Activated CD8-positive, alpha-beta memory T cell treated with anti-CD3 and anti-CD28 coated beads, Interleukin-2, amount 10 ng/mL, durations not matched to agents 7 days and 5 days (primary cell): ENCODE measurements around the gene FBXW10B. TPM values are rescaled to one million over a fixed set of nuclear protein-coding genes. Genes with fewer than 3 reads are reported as not detected.
"Not testable (repeated sequence)": the region's sequence is repeated elsewhere in the genome, so short reads cannot be mapped to it uniquely, and the experiment has no call there.

Experiments
- ATAC-seq: fragments of 150-1000 bp; cut with Tn5 transposase; one replicate; pipeline ENCODE4 v1.10.0; 2021; ENCODE audit warnings: moderate library complexity
- CTCF ChIA-PET: fragments of 350-600 bp; sonication (Branson Sonifier 250); formaldehyde crosslinking; loops from one replicate; lab custom pipeline; 2021; ENCODE audit warnings: antibody characterized with exemption; lab: Charles Lee
- DNase-seq: peaks from one replicate; pipeline ENCODE4 v3.0.0-alpha.2; 2020
- H3K27ac Mint-ChIP-seq: one replicate; pipeline ENCODE4 v1.8.0; 2021; ENCODE audit warnings: mild to moderate bottlenecking, mixed read lengths
- H3K27me3 Mint-ChIP-seq: one replicate; pipeline ENCODE4 v1.8.0; 2021; ENCODE audit warnings: mixed read lengths
- H3K36me3 Mint-ChIP-seq: one replicate; pipeline ENCODE4 v1.8.0; 2021; ENCODE audit warnings: mild to moderate bottlenecking, mixed read lengths
- H3K4me1 Mint-ChIP-seq: one replicate; pipeline ENCODE4 v1.8.0; 2021; ENCODE audit warnings: mixed read lengths
- H3K4me3 Mint-ChIP-seq: one replicate; pipeline ENCODE4 v1.8.0; 2021; ENCODE audit warnings: mild to moderate bottlenecking, moderate library complexity, mixed read lengths
- H3K9me3 Mint-ChIP-seq: one replicate; pipeline ENCODE4 v1.8.0; 2022; ENCODE audit warnings: low read depth, mixed read lengths
- total RNA-seq, 2 experiments: library from RNA; stranded (reverse); gene quantifications; one replicate each; pipeline ENCODE4 v1.2.3, GENCODE V29; 2021

Gene FBXW10B, protein sequence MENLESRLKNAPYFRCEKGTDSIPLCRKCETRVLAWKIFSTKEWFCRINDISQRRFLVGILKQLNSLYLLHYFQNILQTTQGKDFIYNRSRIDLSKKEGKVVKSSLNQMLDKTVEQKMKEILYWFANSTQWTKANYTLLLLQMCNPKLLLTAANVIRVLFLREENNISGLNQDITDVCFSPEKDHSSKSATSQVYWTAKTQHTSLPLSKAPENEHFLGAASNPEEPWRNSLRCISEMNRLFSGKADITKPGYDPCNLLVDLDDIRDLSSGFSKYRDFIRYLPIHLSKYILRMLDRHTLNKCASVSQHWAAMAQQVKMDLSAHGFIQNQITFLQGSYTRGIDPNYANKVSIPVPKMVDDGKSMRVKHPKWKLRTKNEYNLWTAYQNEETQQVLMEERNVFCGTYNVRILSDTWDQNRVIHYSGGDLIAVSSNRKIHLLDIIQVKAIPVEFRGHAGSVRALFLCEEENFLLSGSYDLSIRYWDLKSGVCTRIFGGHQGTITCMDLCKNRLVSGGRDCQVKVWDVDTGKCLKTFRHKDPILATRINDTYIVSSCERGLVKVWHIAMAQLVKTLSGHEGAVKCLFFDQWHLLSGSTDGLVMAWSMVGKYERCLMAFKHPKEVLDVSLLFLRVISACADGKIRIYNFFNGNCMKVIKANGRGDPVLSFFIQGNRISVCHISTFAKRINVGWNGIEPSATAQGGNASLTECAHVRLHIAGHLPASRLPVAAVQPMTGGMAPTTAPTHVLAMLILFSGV
- total RNA-seq, result under 1 TPM in 1 of 2 experiments, not detected in 1; 0.30 TPM

DNA sequence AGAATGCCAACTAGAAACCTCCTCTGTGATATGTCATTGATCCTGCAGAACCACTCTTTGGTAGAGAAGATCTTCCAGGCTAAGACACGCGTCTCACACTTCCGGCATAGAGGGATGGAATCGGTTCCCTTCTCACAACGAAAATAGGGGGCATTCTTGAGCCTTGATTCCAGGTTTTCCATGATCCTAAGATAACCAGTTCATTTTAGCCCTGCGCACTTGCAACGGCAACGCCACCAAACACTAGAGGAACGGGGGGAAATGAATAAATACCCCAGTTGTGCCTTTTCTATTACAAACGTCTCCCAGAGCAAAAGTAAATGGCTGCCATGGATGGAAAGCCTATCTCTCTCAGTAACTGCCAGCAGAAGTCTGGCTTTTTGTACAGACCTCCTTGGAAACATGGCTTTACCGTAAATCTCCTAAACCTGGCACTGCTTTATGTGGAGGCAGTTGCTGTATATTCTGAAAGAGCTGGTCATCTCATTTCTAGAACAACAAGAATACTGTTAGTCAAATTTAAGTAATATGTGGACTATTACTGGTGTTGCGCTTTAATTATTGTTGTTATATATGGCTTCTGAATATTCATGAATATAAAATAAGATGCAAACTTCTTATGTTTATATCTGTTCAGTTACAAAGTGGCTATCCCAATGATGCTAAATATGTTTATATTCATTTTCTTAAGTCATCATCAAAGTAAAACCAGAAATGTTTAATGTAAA lies at the start of gene FBXW10B:
TSS of gene FBXW10B (minus strand) at position 374 of the 728 bp plus-strand sequence. CDS start at position 182, 192 bp downstream.
- H3K4me3 Mint-ChIP-seq, CTCF ChIA-PET, H3K4me1 Mint-ChIP-seq, H3K36me3 Mint-ChIP-seq, ATAC-seq, H3K27ac Mint-ChIP-seq, H3K27me3 Mint-ChIP-seq, DNase-seq, H3K9me3 Mint-ChIP-seq: not testable (repeated sequence)

DNA sequence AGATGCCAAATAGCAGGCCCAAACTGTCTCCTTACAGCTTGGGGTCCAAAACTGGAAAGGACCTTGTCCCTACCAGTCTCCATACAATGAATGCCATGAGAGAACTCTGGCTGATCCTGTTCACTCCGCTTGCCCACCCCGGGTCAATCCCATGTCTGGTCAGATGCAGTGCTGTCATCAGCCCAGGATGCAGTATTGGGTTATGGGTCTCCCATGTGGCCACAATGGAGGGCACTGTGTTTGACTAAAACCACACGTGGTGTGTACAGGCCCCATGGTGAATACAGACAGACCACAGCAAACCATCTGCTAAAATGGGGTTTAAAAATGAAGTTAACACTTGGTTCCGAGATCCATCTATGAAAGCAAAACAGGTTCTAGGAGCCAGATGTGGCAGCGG lies 44.2 kb upstream of the FBXW10B start:
- peaks cover 13% of the 10 kb centered on the region for H3K36me3 Mint-ChIP-seq
- ATAC-seq (no peak), DNase-seq (no peak)
- H3K4me1 Mint-ChIP-seq, result peaks cover 2% of the 10 kb centered on the region
- H3K27ac Mint-ChIP-seq, result no peak overlapping the region
- no peak overlapping the region for H3K4me3 Mint-ChIP-seq
- H3K9me3 Mint-ChIP-seq, result no peaks in the 10 kb centered on the region
- H3K27me3 Mint-ChIP-seq, result no peaks in the 10 kb centered on the region
- CTCF ChIA-PET, result no interaction called here

DNA sequence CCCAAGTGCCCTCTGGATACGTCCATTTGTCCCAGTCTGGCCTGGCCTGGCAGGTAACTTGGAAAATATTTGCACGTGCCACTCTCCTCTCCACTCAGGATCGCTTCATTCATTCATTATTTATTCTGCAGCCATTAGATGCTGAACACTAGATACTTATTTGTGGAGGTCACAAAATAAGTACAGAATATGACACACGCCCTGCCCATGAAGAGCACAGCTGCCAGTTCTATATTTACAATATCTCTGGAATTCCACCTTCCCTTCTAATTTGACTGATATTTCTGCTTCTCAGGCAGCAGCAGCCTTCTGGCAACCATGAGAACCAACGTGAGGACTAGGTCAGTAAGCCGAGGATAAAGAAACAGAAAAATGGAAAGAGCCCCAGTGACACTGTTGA lies 43.7 kb upstream of the FBXW10B start:
- Mint-ChIP-seq H3K36me3 (peaks cover 11% of the 10 kb centered on the region), H3K4me1 (peaks cover 2% of the 10 kb centered on the region), H3K27me3 (no peaks in the 10 kb centered on the region), H3K27ac (no peak overlapping the region), H3K9me3 (no peaks in the 10 kb centered on the region), H3K4me3 (no peak overlapping the region)
- CTCF ChIA-PET, result no interaction called here
- ATAC-seq (no peak), DNase-seq (no peak)

DNA sequence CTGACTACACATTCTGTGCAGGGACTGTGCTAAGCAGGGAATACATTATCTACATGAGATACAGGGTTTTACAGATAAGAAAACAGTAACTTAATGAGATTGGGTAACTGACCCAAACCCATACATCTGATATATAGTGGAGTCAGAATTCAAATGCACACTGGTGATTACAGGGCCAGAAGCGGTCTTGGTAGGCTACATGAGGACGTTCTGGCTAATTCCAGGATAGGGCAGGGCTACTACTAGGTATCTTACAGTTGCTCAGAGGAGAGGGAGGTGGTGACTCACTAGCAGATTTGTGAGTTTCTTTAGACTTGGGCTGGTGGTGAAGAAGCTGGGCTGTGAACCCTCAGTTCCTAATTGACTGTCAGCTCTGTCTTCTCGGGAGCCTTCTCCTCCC lies 43.2 kb upstream of the FBXW10B start:
- ATAC-seq, result no peak
- no peaks in the 10 kb centered on the region for H3K9me3 Mint-ChIP-seq
- H3K4me1 Mint-ChIP-seq, result peaks cover 2% of the 10 kb centered on the region
- H3K27ac Mint-ChIP-seq, result no peak overlapping the region
- DNase-seq, result no peak
- H3K36me3 Mint-ChIP-seq, result peaks cover 9% of the 10 kb centered on the region
- no peak overlapping the region for H3K4me3 Mint-ChIP-seq
- CTCF ChIA-PET, result no interaction called here
- no peaks in the 10 kb centered on the region for H3K27me3 Mint-ChIP-seq

DNA sequence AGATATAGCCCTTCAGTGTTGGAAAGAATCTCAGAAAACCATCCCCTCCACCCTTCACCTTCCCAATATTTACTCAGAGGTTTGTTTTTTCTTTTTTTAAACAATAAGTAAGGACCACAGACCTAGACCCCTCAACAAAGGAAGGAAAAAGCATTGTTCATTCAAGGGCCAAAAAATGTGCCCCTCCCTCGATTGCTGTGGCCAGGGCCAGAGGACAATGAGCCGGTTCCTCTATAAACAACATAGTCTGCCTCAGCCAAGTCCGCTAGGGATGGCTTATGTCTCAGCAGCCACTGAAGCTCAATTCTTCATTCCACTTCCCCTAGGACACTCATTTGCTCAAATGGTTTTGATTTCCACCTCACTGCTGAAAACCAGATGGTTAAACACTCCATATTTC lies 40.6 kb upstream of the FBXW10B start:
- DNase-seq (no peak), ATAC-seq (no peak)
- H3K27ac Mint-ChIP-seq, result no peak overlapping the region
- no peaks in the 10 kb centered on the region for H3K9me3 Mint-ChIP-seq
- no peaks in the 10 kb centered on the region for H3K27me3 Mint-ChIP-seq
- CTCF ChIA-PET, result interaction anchor here (0.6 kb wide), 1 partner anchor 492 kb away, joined by 3 read pairs; no protein-coding TSS in a partner anchor
- H3K4me3 Mint-ChIP-seq, result no peak overlapping the region
- peaks cover 2% of the 10 kb centered on the region for H3K4me1 Mint-ChIP-seq
- peaks cover 7% of the 10 kb centered on the region for H3K36me3 Mint-ChIP-seq

DNA sequence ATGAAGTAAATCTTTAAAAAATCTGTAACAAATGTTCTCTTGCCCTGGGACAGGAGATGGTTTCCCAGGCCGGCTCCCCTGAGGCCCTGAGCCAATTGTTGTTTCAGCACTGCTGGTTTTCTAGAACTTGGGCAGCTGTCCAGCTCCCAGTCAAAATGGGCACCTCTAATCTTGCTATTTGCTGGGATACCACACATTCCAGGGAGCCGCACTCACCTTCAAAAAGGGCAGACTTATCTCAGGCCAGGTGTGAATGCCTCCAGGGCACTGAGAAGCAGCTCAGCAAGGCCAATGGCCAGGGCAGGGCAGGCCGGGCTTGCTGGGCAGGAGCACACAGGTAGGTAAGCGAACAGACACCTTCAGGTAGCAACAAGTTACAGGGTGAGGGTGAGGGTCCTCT lies 40.2 kb upstream of the FBXW10B start:
- H3K36me3 Mint-ChIP-seq, result peaks cover 7% of the 10 kb centered on the region
- H3K27me3 Mint-ChIP-seq, result no peaks in the 10 kb centered on the region

DNA sequence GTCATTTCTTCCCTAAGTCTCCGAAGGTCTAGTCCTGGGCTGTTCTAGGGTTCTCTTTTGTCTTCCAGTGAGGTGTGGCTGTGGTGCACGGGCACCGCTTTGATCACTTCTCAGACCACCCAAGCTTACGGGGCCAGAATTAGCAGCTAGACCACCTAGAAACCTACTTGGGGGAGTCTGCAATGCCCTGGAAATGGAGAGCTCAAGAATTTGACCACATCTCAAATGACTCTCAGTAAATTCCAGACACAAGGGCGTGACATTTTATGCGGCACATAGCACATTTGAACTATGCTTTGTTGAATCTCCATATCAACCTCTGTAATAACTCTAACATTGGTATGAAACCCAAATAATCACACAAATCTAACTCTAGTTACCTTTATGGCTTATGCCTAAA lies 39.7 kb upstream of the FBXW10B start:
- Mint-ChIP-seq H3K36me3 (peaks cover 6% of the 10 kb centered on the region), H3K4me1 (peaks cover 2% of the 10 kb centered on the region), H3K27ac (no peak overlapping the region), H3K4me3 (no peak overlapping the region), H3K27me3 (no peaks in the 10 kb centered on the region), H3K9me3 (no peaks in the 10 kb centered on the region)
- ATAC-seq (no peak), DNase-seq (no peak)
- CTCF ChIA-PET, result no interaction called here

More for the DNA sequence above, 40.2 kb upstream of the FBXW10B start:
- ATAC-seq (no peak), DNase-seq (no peak)
- Mint-ChIP-seq H3K9me3 (no peaks in the 10 kb centered on the region), H3K4me1 (peaks cover 2% of the 10 kb centered on the region), H3K27ac (no peak overlapping the region), H3K4me3 (no peak overlapping the region)
- CTCF ChIA-PET, result no interaction called here

DNA sequence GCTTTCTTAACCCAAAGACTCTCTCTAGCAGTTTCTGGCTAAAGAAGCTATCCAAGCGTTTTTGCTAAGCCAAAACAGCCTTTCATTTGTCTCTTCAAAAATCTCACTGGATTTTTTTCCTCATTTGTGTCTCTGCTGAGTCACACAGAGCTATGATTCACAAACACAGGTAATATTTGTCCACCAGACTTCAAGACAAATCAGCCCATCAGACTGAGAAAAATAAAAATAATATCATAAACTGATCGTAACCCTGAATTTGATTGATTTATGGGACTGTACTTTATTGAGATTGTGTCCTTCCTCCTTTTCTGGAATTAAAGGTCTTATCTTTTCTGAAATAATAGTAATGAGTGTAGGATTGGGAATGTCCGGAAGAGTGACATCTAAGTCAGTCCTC lies 38.8 kb upstream of the FBXW10B start:
- Mint-ChIP-seq H3K9me3 (no peaks in the 10 kb centered on the region), H3K4me3 (no peak overlapping the region), H3K4me1 (peaks cover 2% of the 10 kb centered on the region), H3K27me3 (no peaks in the 10 kb centered on the region), H3K36me3 (peaks cover 2% of the 10 kb centered on the region), H3K27ac (no peak overlapping the region)
- ATAC-seq (no peak), DNase-seq (no peak)
- CTCF ChIA-PET, result no interaction called here

DNA sequence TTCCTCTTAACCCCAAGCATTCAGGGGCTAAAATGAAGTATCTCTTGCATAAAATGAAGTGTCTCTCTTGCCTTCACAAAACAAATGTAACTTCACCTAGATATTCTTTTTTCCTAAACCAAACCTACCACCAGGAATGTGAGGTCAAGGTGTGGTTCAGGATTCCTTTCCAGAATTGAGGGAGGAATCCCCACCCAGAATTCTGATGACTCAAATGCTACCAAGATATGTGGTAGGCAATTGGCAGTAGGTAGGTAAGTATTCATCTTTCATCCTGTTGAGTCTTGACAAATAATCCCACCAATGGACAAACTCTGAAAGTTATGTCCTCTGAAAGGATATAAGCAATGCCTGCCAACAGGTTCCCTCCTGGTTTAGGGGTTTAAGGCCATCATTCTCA lies 38.4 kb upstream of the FBXW10B start:
- CTCF ChIA-PET, result no interaction called here
- Mint-ChIP-seq H3K27me3 (no peaks in the 10 kb centered on the region), H3K4me3 (no peak overlapping the region)

DNA sequence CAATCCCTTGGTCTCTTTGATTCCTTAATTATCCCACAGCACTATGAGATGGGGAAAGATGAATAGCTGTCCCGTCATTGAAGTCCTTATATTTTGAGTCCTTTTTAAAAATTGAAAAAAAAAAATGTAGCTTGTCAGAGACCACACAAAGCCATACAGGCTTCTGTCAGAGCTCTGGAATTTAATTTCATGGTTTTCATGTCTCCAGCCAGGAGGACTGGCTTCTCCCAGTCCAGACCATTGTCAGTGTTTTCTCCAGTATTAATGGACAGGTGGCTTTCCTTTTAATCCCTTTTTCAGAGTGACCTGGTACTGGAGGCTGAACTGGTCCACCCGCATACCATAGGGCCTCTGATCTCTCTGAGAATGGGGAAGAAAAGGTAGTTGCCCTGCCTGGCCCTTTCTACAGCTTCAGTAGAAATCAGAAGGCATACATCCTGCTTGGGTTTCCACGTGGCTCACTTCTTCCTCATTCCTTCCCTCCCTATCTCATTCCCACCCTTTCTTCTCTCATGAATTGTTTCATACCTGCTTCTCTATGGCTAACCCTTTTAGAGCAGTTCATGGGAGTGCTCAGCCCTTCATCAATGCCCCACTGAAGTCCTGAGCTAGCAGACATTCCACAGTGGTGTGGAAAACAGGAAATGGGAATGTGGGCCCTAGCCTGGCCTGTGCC lies 35.5 kb upstream of the FBXW10B start:
- CTCF ChIA-PET, result no interaction called here
- Mint-ChIP-seq H3K27ac (no peak overlapping the region), H3K4me3 (no peak overlapping the region), H3K36me3 (peaks cover 2% of the 10 kb centered on the region), H3K27me3 (no peaks in the 10 kb centered on the region), H3K4me1 (peaks cover 9% of the 10 kb centered on the region), H3K9me3 (no peaks in the 10 kb centered on the region)
- ATAC-seq, result no peak
- DNase-seq, result no peak

More for the DNA sequence above, 38.4 kb upstream of the FBXW10B start:
- no peaks in the 10 kb centered on the region for H3K9me3 Mint-ChIP-seq
- no peak for DNase-seq
- H3K4me1 Mint-ChIP-seq, result peaks cover 2% of the 10 kb centered on the region
- no peak for ATAC-seq
- H3K27ac Mint-ChIP-seq, result no peak overlapping the region
- peaks cover 2% of the 10 kb centered on the region for H3K36me3 Mint-ChIP-seq

DNA sequence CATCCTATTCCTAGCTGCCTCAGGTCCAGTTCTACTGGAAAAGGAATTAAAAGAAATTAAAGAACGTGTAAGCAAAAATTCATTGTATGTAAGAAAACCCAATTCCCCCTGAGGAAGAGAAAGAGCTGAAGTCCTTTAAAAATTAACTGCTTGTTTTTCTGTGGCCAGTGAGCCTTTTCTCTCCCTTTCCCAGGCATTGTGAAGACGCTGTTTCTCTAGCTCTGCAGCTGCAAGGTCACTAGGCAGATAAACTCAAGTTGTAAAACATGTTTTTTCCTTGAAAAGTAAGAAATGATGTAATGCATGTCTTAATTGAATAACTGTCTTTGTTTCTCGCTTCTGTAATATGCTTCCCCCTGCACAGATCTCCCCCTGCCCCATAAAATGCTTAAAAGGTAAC lies 34.9 kb upstream of the FBXW10B start:
- H3K27me3 Mint-ChIP-seq, ATAC-seq, CTCF ChIA-PET, H3K36me3 Mint-ChIP-seq, H3K27ac Mint-ChIP-seq, DNase-seq, H3K4me3 Mint-ChIP-seq, H3K9me3 Mint-ChIP-seq, H3K4me1 Mint-ChIP-seq: not testable (repeated sequence)

DNA sequence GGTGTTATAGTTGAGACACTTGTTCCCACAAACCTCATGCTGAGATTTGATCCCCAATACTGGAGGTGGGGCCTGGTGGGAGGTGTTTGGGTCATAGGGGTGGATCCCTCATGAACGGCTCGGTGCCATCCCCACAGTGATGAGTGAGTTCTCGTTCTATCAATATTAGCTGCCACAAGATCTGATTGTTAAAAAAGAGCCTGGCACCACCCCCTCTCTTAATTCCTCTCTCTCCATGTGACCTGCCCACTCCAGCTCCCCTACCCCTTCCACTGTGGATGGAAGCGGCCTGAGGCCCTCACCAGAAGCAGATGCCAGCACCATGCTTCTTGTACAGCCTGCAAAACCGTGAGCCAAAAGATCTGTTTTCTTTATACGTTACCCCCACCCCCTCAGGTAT lies 33.5 kb upstream of the FBXW10B start:
- DNase-seq (no peak), ATAC-seq (no peak)
- no peaks in the 10 kb centered on the region for H3K9me3 Mint-ChIP-seq
- H3K27me3 Mint-ChIP-seq, result no peaks in the 10 kb centered on the region
- H3K4me3 Mint-ChIP-seq, result no peak overlapping the region
- H3K36me3 Mint-ChIP-seq, result peaks cover 2% of the 10 kb centered on the region
- no peak overlapping the region for H3K27ac Mint-ChIP-seq
- H3K4me1 Mint-ChIP-seq, result peaks cover 9% of the 10 kb centered on the region
- CTCF ChIA-PET, result interaction anchor here (0.7 kb wide), 1 partner anchor 55 kb away, joined by 3 read pairs; no protein-coding TSS in a partner anchor

DNA sequence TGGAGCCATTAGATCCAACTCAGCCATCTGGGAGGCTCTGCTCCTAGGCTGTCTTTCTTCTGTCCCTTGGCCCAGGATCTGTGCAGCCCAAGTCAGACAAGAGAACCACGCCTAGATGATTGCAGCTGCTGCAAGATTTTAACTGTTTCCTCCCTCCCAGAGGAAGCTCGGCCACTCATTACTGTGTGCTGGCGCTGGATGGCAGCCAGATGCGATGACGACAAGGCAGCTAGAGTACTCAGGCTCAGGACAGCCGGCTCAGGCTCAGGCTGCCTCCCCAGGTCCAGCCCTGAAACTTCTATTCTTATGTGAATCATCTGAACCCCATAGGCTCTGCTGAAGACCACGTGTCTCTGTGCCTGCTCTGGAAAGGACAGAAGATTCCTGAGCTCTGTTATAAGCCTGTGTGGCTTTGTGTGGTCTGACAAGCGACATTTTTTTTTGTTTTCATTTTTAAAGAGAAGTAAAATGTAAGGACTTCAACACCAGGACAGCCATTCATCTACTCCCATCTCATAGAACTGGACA lies 32.1 kb upstream of the FBXW10B start:
- H3K4me1 Mint-ChIP-seq, result peaks cover 9% of the 10 kb centered on the region
- H3K4me3 Mint-ChIP-seq, result no peak overlapping the region
- peak; percentile 51 for DNase-seq
- H3K27ac Mint-ChIP-seq, result no peak overlapping the region
- CTCF ChIA-PET, result no interaction called here
- H3K36me3 Mint-ChIP-seq, result no peaks in the 10 kb centered on the region
- no peaks in the 10 kb centered on the region for H3K9me3 Mint-ChIP-seq
- H3K27me3 Mint-ChIP-seq, result no peaks in the 10 kb centered on the region
- ATAC-seq, result peak; percentile 74
